SK-N-SH treated with all-trans-retinoic acid at 6 μM for 48 hours (cell line): Measurements from ENCODE around the gene HDAC11.

Experiments used
- ATAC-seq: fragments of 200-7000 bp; cut with Tn5 transposase; 3 replicates; pipeline ENCODE4 v1.9.1; 2020; ENCODE audit warnings: mild to moderate bottlenecking, moderate library complexity
- ARNTL ChIP-seq: fragments of 450-650 bp; formaldehyde crosslinking; IDR thresholded peaks from 2 replicates; pipeline ENCODE4 v1.5.0; 2020; ENCODE audit warnings: low read depth, mild to moderate bottlenecking, moderate library complexity, borderline replicate concordance
- BACH2 ChIP-seq: fragments of 250-450 bp; sonication (Bioruptor Pico); IDR thresholded peaks from 2 replicates; pipeline ENCODE4 v1.9.0; 2021; ENCODE audit warnings: mild to moderate bottlenecking, borderline replicate concordance
- CSDC2 ChIP-seq: fragments of 250-450 bp; sonication (Bioruptor Pico); IDR thresholded peaks from 2 replicates; pipeline ENCODE4 v1.5.0; 2020; ENCODE audit warnings: mild to moderate bottlenecking, moderate library complexity
- GLIS3 ChIP-seq: fragments of 250-450 bp; sonication (Bioruptor Pico); IDR thresholded peaks from 2 replicates; pipeline ENCODE4 v1.5.0; 2020; ENCODE audit warnings: mild to moderate bottlenecking, moderate library complexity
- ISL1 ChIP-seq: fragments of 250-450 bp; sonication (Bioruptor Pico); IDR thresholded peaks from 2 replicates; pipeline ENCODE4 v2.1.2; 2022; ENCODE audit warnings: mild to moderate bottlenecking, moderate library complexity
- OSR1 ChIP-seq: fragments of 250-450 bp; sonication (Bioruptor Pico); IDR thresholded peaks from 2 replicates; pipeline ENCODE4 v1.8.0; 2022; ENCODE audit warnings: moderate library complexity, mild to moderate bottlenecking, inconsistent platforms
- PPARA ChIP-seq: fragments of 250-450 bp; sonication (Bioruptor Pico); IDR thresholded peaks from 2 replicates; pipeline ENCODE4 v1.5.0; 2020; ENCODE audit warnings: mild to moderate bottlenecking, borderline replicate concordance
- RARB ChIP-seq: fragments of 250-450 bp; sonication (Bioruptor Pico); IDR thresholded peaks from 2 replicates; pipeline ENCODE4 v1.8.0; 2021; ENCODE audit warnings: mild to moderate bottlenecking, moderate library complexity
- SNAI2 ChIP-seq: fragments of 250-450 bp; sonication (Bioruptor Pico); IDR thresholded peaks from 2 replicates; pipeline ENCODE4 v1.5.0; 2020; ENCODE audit warnings: mild to moderate bottlenecking, moderate library complexity
- TCF4 ChIP-seq: fragments of 250-450 bp; sonication (Bioruptor Pico); IDR thresholded peaks from 2 replicates; pipeline ENCODE4 v1.8.0; 2021; ENCODE audit warnings: mild to moderate bottlenecking, moderate library complexity, borderline replicate concordance
- TOX ChIP-seq: fragments of 250-450 bp; sonication (Bioruptor Pico); IDR thresholded peaks from 2 replicates; pipeline ENCODE4 v1.8.0; 2021; ENCODE audit warnings: mild to moderate bottlenecking, moderate library complexity, borderline replicate concordance
- ZFP3 ChIP-seq: fragments of 250-450 bp; sonication (Bioruptor Pico); IDR thresholded peaks from 2 replicates; pipeline ENCODE4 v1.5.0; 2020; ENCODE audit warnings: mild to moderate bottlenecking, moderate library complexity
- ZFP30 ChIP-seq: fragments of 450-650 bp; formaldehyde crosslinking; IDR thresholded peaks from 2 replicates; pipeline ENCODE4 v1.5.0; 2022; ENCODE audit warnings: mild to moderate bottlenecking, moderate library complexity
- ZNF565 ChIP-seq: fragments of 450-650 bp; formaldehyde crosslinking; conservative IDR thresholded peaks from 2 replicates; pipeline ENCODE4 v1.5.0; 2020; ENCODE audit warnings: low read depth, mild to moderate bottlenecking, moderate library complexity
- ZNF8 ChIP-seq: fragments of 450-650 bp; formaldehyde crosslinking; IDR thresholded peaks from 2 replicates; pipeline ENCODE4 v1.5.0; 2020; ENCODE audit warnings: mild to moderate bottlenecking, moderate library complexity
- TF ChIP-seq, protein P1 (sequence below): fragments of 250-450 bp; sonication (Bioruptor Pico); IDR thresholded peaks from 2 replicates; pipeline ENCODE4 v1.5.0; 2020; ENCODE audit warnings: mild to moderate bottlenecking, moderate library complexity
- TF ChIP-seq, protein P2 (sequence below): fragments of 250-450 bp; sonication (Bioruptor Pico); IDR thresholded peaks from 2 replicates; pipeline ENCODE4 v1.5.1; 2020; ENCODE audit warnings: low read depth, mild to moderate bottlenecking, moderate library complexity
- TF ChIP-seq, protein P3 (sequence below): fragments of 250-450 bp; sonication (Bioruptor Pico); IDR thresholded peaks from 2 replicates; pipeline ENCODE4 v1.8.0; 2020; ENCODE audit warnings: mild to moderate bottlenecking, moderate library complexity, borderline replicate concordance
- TF ChIP-seq, protein P4 (sequence below): fragments of 250-450 bp; sonication (Bioruptor Pico); IDR thresholded peaks from 2 replicates; pipeline ENCODE4 v1.8.0; 2021; ENCODE audit warnings: low read depth, mild to moderate bottlenecking, moderate library complexity, borderline replicate concordance
- TF ChIP-seq, protein P5 (sequence below): fragments of 250-450 bp; sonication (Bioruptor Pico); IDR thresholded peaks from 2 replicates; pipeline ENCODE4 v1.5.1; 2021; ENCODE audit warnings: mild to moderate bottlenecking, moderate library complexity

HDAC11 gene

DNA sequence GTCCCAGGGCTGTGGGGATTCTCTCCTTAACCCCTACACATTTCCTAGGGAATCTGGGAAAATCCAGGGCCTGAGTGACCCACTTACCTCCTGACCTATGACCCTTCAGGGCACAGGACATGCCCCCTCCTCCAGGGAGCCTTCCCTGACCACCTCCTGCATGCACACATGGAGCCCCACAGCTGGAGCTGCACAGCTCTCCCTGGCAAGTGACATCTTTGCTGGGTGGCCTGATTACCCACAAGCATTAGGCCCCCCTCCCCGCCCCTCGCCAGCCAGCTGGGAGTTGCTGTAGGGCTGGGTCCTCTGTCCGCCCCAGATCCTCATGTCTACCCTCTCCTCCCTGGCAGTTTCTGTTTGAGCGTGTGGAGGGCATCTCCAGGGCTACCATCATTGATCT lies 21.4 kb downstream of the HDAC11 start:
- no peak for ATAC-seq
- no peak for TF ChIP-seq ZNF565
- TF ChIP-seq ZFP3, result no peak
- no peak for TF ChIP-seq ISL1 (CRISPR knock-in tag)
- no peak for TF ChIP-seq ZNF8
- no peak for TF ChIP-seq BACH2
- TF ChIP-seq, protein P1, sequence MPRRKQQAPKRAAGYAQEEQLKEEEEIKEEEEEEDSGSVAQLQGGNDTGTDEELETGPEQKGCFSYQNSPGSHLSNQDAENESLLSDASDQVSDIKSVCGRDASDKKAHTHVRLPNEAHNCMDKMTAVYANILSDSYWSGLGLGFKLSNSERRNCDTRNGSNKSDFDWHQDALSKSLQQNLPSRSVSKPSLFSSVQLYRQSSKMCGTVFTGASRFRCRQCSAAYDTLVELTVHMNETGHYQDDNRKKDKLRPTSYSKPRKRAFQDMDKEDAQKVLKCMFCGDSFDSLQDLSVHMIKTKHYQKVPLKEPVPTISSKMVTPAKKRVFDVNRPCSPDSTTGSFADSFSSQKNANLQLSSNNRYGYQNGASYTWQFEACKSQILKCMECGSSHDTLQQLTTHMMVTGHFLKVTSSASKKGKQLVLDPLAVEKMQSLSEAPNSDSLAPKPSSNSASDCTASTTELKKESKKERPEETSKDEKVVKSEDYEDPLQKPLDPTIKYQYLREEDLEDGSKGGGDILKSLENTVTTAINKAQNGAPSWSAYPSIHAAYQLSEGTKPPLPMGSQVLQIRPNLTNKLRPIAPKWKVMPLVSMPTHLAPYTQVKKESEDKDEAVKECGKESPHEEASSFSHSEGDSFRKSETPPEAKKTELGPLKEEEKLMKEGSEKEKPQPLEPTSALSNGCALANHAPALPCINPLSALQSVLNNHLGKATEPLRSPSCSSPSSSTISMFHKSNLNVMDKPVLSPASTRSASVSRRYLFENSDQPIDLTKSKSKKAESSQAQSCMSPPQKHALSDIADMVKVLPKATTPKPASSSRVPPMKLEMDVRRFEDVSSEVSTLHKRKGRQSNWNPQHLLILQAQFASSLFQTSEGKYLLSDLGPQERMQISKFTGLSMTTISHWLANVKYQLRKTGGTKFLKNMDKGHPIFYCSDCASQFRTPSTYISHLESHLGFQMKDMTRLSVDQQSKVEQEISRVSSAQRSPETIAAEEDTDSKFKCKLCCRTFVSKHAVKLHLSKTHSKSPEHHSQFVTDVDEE (CRISPR knock-in tag), result no peak
- TF ChIP-seq TCF4, result no peak
- TF ChIP-seq GLIS3, result no peak
- TF ChIP-seq, all 23 proteins: peak for 0

DNA sequence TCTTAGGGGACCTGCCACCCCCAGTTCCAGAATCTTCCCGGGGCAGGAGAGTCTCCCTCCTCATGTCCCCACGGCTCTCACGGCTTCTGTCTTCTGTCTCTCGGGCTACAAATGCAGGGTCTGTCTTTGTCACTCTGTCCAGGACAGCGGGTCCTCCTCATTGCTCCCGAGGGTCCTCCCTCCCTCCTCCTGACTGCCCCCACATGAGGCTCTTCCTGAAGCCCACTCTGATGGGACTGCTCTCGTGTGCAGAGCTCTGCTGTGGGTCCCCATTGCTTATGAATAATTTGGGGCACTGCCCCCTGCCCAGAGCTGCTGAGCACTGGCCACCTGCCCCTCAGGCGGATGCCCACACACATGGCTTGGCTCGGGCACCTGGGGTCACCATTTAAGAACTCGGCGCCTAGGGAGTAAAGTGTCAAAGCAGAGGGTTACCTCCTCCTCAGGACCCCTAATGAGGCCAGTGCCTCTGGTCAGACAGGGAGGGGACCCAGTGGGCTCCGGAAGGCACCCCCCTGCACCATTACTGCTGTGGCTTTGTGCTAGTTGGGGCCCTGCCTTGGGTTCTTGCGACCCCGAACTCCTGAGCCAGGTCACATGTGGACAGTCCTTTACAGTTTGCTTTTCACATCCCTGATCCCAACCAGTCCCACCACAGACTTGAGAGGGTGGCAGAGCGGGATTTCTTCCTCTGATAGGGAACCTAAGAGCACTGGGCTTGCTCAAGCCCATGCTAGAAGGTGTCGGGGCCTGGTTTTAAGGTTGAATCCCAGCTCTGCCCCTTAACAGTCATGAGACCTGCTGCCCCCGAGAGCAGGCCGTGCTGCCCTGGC lies 22.1 kb downstream of the HDAC11 start:
- ATAC-seq, result no peak
- TF ChIP-seq CSDC2 (CRISPR knock-in tag) (no peak), ARNTL (CRISPR knock-in tag) (no peak), OSR1 (no peak)
- TF ChIP-seq, protein P2, sequence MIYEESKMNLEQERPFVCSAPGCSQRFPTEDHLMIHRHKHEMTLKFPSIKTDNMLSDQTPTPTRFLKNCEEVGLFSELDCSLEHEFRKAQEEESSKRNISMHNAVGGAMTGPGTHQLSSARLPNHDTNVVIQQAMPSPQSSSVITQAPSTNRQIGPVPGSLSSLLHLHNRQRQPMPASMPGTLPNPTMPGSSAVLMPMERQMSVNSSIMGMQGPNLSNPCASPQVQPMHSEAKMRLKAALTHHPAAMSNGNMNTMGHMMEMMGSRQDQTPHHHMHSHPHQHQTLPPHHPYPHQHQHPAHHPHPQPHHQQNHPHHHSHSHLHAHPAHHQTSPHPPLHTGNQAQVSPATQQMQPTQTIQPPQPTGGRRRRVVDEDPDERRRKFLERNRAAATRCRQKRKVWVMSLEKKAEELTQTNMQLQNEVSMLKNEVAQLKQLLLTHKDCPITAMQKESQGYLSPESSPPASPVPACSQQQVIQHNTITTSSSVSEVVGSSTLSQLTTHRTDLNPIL (CRISPR knock-in tag), result no peak

DNA sequence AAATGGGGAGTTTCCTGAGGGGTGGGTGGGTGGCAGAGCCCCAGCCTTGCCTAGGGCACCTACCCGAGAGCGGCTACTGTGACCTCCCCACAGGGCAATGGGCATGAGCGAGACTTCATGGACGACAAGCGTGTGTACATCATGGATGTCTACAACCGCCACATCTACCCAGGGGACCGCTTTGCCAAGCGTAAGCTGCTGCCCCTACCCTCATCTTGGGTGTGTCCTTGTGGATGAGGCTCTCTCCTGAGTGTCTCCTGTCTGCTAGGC lies 22.6 kb downstream of the HDAC11 start:
- TF ChIP-seq, protein P2 (CRISPR knock-in tag), result no peak
- TF ChIP-seq, protein P1 (CRISPR knock-in tag), result no peak
- TF ChIP-seq GLIS3, result no peak
- TF ChIP-seq CSDC2 (CRISPR knock-in tag), result no peak
- TF ChIP-seq, protein P3, sequence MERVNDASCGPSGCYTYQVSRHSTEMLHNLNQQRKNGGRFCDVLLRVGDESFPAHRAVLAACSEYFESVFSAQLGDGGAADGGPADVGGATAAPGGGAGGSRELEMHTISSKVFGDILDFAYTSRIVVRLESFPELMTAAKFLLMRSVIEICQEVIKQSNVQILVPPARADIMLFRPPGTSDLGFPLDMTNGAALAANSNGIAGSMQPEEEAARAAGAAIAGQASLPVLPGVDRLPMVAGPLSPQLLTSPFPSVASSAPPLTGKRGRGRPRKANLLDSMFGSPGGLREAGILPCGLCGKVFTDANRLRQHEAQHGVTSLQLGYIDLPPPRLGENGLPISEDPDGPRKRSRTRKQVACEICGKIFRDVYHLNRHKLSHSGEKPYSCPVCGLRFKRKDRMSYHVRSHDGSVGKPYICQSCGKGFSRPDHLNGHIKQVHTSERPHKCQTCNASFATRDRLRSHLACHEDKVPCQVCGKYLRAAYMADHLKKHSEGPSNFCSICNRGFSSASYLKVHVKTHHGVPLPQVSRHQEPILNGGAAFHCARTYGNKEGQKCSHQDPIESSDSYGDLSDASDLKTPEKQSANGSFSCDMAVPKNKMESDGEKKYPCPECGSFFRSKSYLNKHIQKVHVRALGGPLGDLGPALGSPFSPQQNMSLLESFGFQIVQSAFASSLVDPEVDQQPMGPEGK (CRISPR knock-in tag), result no peak
- TF ChIP-seq SNAI2, result no peak
- TF ChIP-seq ZFP30 (CRISPR knock-in tag), result no peak
- no peak for TF ChIP-seq ISL1 (CRISPR knock-in tag)
- TF ChIP-seq BACH2, result no peak
- TF ChIP-seq OSR1, result no peak
- no peak for TF ChIP-seq ZNF8
- TF ChIP-seq, protein P4, sequence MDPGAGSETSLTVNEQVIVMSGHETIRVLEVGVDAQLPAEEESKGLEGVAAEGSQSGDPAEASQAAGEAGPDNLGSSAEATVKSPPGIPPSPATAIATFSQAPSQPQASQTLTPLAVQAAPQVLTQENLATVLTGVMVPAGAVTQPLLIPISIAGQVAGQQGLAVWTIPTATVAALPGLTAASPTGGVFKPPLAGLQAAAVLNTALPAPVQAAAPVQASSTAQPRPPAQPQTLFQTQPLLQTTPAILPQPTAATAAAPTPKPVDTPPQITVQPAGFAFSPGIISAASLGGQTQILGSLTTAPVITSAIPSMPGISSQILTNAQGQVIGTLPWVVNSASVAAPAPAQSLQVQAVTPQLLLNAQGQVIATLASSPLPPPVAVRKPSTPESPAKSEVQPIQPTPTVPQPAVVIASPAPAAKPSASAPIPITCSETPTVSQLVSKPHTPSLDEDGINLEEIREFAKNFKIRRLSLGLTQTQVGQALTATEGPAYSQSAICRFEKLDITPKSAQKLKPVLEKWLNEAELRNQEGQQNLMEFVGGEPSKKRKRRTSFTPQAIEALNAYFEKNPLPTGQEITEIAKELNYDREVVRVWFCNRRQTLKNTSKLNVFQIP (CRISPR knock-in tag), result no peak
- TF ChIP-seq, protein P5, sequence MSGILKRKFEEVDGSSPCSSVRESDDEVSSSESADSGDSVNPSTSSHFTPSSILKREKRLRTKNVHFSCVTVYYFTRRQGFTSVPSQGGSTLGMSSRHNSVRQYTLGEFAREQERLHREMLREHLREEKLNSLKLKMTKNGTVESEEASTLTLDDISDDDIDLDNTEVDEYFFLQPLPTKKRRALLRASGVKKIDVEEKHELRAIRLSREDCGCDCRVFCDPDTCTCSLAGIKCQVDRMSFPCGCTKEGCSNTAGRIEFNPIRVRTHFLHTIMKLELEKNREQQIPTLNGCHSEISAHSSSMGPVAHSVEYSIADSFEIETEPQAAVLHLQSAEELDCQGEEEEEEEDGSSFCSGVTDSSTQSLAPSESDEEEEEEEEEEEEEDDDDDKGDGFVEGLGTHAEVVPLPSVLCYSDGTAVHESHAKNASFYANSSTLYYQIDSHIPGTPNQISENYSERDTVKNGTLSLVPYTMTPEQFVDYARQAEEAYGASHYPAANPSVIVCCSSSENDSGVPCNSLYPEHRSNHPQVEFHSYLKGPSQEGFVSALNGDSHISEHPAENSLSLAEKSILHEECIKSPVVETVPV (CRISPR knock-in tag), result no peak
- TF ChIP-seq TOX, result no peak
- TF ChIP-seq PPARA (CRISPR knock-in tag), result no peak
- no peak for TF ChIP-seq RARB (CRISPR knock-in tag)
- no peak for TF ChIP-seq ZNF565
- no peak for TF ChIP-seq TCF4
- TF ChIP-seq ZFP3, result no peak
- no peak for TF ChIP-seq ARNTL (CRISPR knock-in tag)
- no peak for ATAC-seq
